GM21619 (cell line): ENCODE data around the gene PALLD.
"Not testable (repeated sequence)": the region's sequence is repeated elsewhere in the genome, so short reads cannot be mapped to it uniquely, and the experiment has no call there.

Experiments
- ATAC-seq: cut with Tn5 transposase; IDR thresholded peaks from one replicate; pipeline ENCODE4 v1.9.1; 2021; ENCODE audit not compliant: unreplicated experiment

The PALLD gene

DNA sequence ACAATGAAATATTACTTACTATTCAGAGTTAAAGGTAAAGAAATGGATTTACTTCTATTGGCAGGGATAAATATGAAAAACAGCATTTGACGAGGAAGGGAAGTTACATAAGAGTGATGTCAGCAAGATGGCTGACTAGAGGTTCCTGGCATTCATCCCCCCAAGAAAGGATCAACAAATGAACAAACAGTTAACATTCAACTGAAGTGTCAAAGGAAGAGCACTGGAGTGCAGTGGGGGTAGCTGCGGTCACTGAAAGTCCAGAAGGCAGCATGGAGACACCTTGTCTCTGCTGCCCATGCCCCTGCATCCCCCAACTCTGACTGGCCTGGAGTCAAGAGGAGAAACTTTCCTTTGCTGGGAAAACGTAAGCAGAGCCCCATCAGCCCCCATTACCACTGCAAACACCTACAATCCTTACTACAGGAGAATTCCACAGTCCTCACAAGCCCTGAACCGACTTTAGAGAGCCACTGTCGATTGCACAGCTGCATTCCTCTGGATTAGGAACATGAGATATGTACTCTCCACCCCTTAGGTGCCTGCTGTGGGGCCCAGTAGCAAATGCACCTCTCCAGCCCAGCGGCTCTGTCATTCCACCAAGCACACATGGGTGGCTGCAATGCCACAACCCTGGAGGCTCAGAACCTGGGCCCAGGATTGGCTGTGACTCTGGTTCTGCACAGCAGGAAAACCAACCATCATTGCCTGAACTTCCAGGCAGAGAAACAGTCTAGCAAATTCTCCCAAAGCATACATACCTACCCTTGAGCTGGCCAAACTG, 433.8 kb downstream of the PALLD start:
- no peak for ATAC-seq

DNA sequence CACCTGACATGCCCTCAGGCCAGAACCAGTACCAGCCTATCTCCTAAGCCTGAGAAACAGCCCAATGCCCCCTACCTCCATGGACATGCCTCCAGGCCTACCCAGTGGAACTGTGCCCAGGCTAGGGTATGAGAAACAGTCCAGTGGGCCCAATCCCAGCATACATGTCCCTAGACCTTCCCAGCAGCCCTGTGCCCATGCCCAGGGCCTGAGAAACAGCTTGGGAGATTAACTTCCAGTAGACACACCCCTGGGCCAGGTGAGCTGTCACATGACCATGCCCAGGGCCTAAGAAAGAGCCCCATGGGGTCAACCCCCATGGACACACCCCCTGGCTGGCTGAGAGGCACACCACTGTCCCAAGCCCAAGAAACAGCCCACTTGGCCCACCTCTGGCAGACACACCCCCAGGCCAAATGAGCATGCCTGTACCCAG, 434.4 kb downstream of the PALLD start:
- ATAC-seq = no peak

- no peak for ATAC-seq
Measured at GRCh38 chr4:168932138-168932537, 435.3 kb downstream of the PALLD start.

- ATAC-seq = no peak
Measured at GRCh38 chr4:168933423-168933822, 436.6 kb downstream of the PALLD start.

DNA sequence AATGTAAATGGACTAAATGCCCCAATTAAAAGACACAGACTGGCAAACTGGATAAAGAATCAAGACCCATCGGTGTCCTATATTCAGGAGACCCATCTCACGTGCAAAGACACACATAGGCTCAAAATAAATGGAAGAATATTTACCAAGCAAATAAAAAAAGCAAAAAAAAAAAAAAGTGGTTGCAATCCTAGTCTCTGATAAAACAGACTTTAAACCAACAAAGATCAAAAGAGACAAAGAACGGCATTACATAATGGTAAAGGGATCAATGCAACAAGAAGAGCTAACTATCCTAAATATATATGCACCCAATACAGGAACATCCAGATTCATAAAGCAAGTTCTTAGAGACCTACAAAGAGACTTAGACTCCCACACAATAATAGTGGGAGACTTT, 440.6 kb downstream of the PALLD start:
- ATAC-seq = not testable (repeated sequence)

- no peak for ATAC-seq
Measured at GRCh38 chr4:168942985-168943384, 446.1 kb downstream of the PALLD start.

DNA sequence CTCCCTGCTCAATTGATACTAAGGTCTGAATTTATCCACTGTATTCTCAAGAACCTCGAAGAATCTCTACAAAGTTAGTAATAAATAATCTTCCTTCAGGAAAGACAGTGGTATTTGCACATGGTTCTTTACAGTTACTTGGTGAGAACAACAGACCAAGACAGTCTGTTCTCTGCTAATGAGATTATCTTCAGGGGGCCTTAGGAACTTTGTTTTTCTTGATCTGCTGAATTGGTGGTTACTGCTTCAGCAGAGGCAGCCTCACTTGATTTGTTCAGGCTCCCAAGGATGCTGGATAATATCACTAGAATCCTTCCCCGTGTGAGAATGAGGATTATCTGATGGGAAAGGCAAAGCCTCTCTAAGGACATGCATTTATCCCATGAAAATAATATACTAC, 448.4 kb downstream of the PALLD start:
- no peak for ATAC-seq

DNA sequence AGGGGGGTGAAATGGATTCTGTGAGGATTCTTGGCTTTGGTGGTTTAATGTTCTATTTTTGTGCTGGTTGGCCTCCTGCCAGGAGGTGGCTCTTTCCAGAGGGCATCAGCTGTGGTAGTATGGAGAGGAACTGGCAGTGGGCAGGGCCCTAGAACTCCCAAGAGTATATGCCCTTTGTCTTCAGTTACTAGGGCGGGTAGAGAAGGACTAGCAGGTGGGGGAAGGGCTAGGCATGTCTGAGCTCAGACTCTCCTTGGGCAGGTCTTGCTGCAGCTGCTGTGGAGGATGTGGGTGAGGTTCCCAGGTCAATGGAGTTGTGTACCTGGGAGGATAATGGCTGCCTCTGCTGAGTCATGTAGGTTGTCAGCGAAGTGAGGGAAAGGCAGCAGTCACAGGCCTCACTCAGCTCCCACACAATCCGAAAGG, 456.0 kb downstream of the PALLD start:
- ATAC-seq = not testable (repeated sequence)

- no peak for ATAC-seq
Measured at GRCh38 chr4:168955674-168956073, 458.8 kb downstream of the PALLD start.

DNA sequence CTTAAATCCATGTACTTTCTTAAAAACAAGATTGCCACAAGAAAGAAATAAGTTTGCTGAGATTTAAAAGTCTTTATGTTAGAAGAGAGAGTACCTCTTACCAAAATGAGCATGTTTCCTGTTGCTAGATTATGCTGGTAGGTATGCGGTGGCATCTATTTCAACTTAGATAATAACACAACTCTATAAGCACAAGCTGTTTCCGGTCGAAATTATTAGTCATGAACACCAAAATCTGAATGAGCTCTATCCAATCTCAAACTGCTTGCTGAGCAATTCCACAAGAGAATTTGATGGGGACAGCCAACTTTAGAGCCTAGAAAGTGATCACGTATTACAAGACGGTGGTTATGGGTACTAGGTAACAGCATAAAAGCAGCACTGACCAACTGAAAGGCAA, 463.9 kb downstream of the PALLD start:
- ATAC-seq = no peak

DNA sequence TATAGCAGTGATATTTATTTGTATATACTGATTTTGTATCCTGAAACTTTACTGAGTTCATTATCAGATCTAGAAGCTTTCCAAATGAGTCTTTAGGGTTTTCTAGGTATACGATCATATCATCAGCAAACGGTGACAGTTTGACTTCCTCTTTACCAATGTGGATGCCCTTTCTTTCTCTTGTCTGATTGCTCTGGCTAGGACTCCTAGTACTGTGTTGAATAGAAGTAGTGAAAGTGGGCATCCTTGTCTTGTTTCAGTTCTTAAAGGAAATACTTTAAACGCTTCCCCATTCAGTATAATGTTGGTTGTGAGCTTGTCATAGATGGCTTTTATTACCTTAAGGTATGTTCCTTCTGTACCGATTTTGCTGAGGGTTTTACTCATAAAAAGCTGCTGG, 475.7 kb downstream of the PALLD start:
- no peak for ATAC-seq
